Body of pancreas (tissue), 4 donors: ENCODE results near the gene RBFOX2. TPM values are rescaled to one million over a fixed set of nuclear protein-coding genes. Genes with fewer than 3 reads are reported as not detected.
"Not testable (repeated sequence)": the region's sequence is repeated elsewhere in the genome, so short reads cannot be mapped to it uniquely, and the experiment has no call there.

Experiments
- ATAC-seq: fragments of 150-250 bp; one replicate; pipeline ENCODE4 v1.9.1; 2016
- DNase-seq, 4 donors: peaks; one replicate each; pipeline ENCODE4 v3.0.0-alpha.2; 2019
- H3K27ac ChIP-seq, 4 donors: fragments of 200-600 bp; sonication (generic); 1 replicate in 3 of 4; 2 replicates in 1 of 4; pipeline versions ENCODE4 v1.5.1 to v1.6.1; 2016 to 2019; ENCODE audit warnings: mild to moderate bottlenecking in 1 of 4, mixed read lengths in 1 of 4, moderate library complexity in 1 of 4
- H3K27me3 ChIP-seq, 2 donors: fragments of 200-600 bp; sonication (generic); one replicate each; pipeline ENCODE4 v1.6.0; 2016; ENCODE audit warnings: mild to moderate bottlenecking in 1 of 2
- H3K36me3 ChIP-seq, 2 donors: fragments of 200-600 bp; sonication (generic); replicated peaks in 1 of 2; 2 replicates each; pipeline ENCODE4 v1.5.1; 2016; ENCODE audit warnings: low read depth in 2 of 2; ENCODE audit not compliant: insufficient read depth in 1 of 2
- H3K4me1 ChIP-seq: fragments of 200-600 bp; sonication (generic); one replicate; pipeline ENCODE4 v1.6.0; 2016
- H3K4me3 ChIP-seq, 2 donors: fragments of 200-600 bp; sonication (generic); 1 replicate in 1 of 2; 2 replicates in 1 of 2; pipeline ENCODE4 v1.5.1; 2016 to 2019
- H3K9me3 ChIP-seq, 3 donors: fragments of 200-600 bp; sonication (generic); 1 replicate in 2 of 3; 2 replicates in 1 of 3; pipeline ENCODE4 v1.5.1; 2016
- POLR2A ChIP-seq, 3 donors: fragments of 450-650 bp; IDR thresholded peaks; one replicate each; pipeline ENCODE4 v1.6.1; 2016; ENCODE audit warnings: antibody characterized with exemption in 3 of 3, mild to moderate bottlenecking in 2 of 3
- WGBS, 2 donors: methylation state at CpG; one replicate each; pipeline ENCODE4 v1.1.5; 2017; 5-methylcytosine and 5-hydroxymethylcytosine counted together
- intact Hi-C: fragments of 100-400 bp; cut with DNase I; formaldehyde crosslinking; loops from one replicate; pipeline ENCODE4 v1.15.1; 2023
- total RNA-seq, 2 donors: library from RNA; depleted of rRNA; stranded (reverse); fragments of >200 nt; gene quantifications; one replicate each; pipeline ENCODE4 v1.1.0, GENCODE V29; 2016
- TF ChIP-seq, protein P1 (sequence below), 7 experiments: fragments of 450-650 bp in 4 of 7; fragments of 200-600 bp in 3 of 7; sonication (generic) in 3 of 7; IDR thresholded peaks; one replicate each; pipeline ENCODE4 v1.5.1; 2016 to 2019; ENCODE audit warnings: antibody characterized with exemption in 7 of 7

Gene RBFOX2
- total RNA-seq, 2 donors from 2014 or later, result 28.7 to 31.1 TPM

DNA sequence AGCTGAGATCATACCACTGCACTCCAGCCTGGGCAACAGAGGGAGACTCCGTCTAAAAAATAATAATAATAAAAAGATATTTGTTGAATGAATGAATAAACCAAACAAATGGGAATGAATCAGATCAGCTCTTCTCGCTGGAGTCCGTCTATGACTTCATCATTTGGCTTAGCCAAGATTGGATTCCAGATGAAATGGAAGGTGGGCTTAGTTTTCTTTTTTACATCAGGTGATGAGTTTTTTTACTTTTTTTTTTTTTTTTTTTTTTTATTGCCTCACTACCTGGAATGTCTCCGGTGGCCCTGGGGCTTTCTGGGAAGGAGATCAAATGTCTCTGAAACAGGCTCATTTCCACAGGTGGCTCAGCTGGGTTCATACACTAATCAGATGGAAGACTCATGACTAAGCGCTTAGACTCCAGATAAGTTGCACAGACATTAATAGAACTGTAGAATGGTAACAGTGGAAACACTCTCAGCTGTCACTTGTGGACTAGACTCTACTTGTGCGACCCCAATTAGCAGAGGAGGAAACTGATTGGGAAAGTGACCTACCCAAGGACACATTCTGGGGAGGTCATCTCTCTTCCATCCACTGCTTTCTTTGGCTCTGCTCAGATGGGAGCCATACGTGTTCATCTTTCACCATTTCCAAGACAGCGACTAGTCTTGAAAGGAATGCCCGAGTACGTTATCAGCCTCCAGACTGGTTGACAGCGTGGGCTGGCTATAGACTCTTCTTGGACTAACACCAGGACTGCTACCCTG, 20.5 kb upstream of the RBFOX2 start:
- ATAC-seq, result peak; percentile 64
- intact Hi-C loops, result no loop called here
- 79 to 80% methylated on average over 8 to 11 of the region's 11 CpGs for WGBS, 2 donors

DNA sequence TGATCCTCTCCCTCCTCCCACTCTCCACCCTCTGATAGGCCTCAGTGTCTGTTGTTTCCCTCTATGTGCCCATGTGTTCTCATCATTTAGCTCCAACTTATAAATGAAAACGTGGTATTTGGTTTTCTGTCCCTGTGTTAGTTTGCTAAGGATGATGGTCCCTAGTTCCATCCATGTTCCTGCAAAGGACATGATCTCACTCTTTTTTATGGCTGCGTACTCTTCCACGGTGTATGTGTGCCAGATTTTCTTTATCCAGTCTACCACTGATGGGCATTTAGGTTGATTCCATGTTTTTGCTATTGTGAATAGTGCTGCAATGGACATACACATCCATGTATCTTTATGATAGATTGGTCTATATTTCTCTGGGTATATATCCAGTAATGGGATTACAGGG, 15.9 kb upstream of the RBFOX2 start:
- H3K36me3 ChIP-seq, DNase-seq, H3K27me3 ChIP-seq, H3K4me1 ChIP-seq, intact Hi-C loops, H3K4me3 ChIP-seq, H3K27ac ChIP-seq, H3K9me3 ChIP-seq, ATAC-seq: not testable (repeated sequence)
- WGBS, 2 donors, result 81 to 88% methylated on average over 3 of the region's 3 CpGs

More for the DNA sequence above, 20.5 kb upstream of the RBFOX2 start:
- TF ChIP-seq, protein P1, sequence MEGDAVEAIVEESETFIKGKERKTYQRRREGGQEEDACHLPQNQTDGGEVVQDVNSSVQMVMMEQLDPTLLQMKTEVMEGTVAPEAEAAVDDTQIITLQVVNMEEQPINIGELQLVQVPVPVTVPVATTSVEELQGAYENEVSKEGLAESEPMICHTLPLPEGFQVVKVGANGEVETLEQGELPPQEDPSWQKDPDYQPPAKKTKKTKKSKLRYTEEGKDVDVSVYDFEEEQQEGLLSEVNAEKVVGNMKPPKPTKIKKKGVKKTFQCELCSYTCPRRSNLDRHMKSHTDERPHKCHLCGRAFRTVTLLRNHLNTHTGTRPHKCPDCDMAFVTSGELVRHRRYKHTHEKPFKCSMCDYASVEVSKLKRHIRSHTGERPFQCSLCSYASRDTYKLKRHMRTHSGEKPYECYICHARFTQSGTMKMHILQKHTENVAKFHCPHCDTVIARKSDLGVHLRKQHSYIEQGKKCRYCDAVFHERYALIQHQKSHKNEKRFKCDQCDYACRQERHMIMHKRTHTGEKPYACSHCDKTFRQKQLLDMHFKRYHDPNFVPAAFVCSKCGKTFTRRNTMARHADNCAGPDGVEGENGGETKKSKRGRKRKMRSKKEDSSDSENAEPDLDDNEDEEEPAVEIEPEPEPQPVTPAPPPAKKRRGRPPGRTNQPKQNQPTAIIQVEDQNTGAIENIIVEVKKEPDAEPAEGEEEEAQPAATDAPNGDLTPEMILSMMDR (IDR thresholded peaks at IDR 0.05), result no peak
- TF ChIP-seq POLR2A (IDR thresholded peaks at IDR 0.05), result no peak
- Histone ChIP-seq H3K9me3 (no peaks in the 10 kb centered on the region), H3K4me3 (no peak overlapping the region), H3K4me1 (peaks cover 6% of the 10 kb centered on the region), H3K27me3 (no peaks in the 10 kb centered on the region), H3K36me3 (no peaks in the 10 kb centered on the region), H3K27ac (no peak overlapping the region)
- peak in 3 of 4 donors; percentile 13 to 49 (median 37) for DNase-seq

DNA sequence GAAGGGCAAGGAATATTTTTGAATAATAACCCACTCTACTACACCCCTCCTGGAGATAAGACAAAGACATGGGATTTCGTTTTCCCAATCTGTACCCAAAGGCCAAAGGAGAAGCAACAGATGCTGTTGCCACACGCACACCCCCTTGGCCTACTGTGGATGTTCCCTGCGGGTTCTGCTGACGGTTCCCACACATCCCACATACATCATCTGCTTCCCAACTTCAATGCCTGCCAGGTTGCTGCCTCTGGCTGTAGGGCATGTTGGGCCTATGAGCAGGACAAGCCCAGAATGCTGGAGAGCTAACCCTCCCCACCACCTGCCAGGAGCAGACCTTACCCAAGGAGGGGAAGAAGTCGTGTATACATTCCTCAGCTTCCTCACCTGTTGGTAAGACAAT, 13.6 kb upstream of the RBFOX2 start:
- no peak overlapping the region for H3K4me3 ChIP-seq
- H3K27me3 ChIP-seq, result no peaks in the 10 kb centered on the region
- H3K4me1 ChIP-seq, result no peaks in the 10 kb centered on the region
- 83 to 88% methylated on average over 5 of the region's 5 CpGs for WGBS, 2 donors
- intact Hi-C loops, result no loop called here
- no peak for DNase-seq
- no peak for TF ChIP-seq POLR2A (IDR thresholded peaks at IDR 0.05)
- TF ChIP-seq, protein P1 (IDR thresholded peaks at IDR 0.05), result no peak
- no peaks in the 10 kb centered on the region for H3K9me3 ChIP-seq
- H3K36me3 ChIP-seq, result no peaks in the 10 kb centered on the region
- ATAC-seq, result no peak
- no peak overlapping the region for H3K27ac ChIP-seq

DNA sequence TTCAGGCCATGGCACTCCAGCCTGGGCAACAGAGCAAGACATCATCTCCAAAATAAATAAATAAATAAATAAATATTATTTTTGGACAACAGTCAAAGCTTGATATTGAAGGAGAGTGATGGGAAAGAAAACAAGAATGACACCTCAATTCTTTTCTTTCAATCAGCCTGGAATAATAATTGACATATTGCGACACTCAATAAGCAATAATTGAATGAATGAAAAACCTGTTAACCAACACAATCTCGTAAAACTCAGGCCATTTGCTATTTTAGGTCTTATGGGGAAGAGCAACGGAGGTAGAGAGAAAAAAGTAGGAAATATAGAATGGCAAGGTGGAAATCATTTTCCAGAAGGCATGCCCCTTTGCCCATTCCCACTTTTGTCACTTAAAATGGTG, 10.5 kb upstream of the RBFOX2 start:
- Histone ChIP-seq H3K36me3 (no peaks in the 10 kb centered on the region), H3K9me3 (peaks cover 0 to 5% (median 0%) of the 10 kb centered on the region in 3 donors), H3K4me1 (no peaks in the 10 kb centered on the region), H3K27ac (no peak overlapping the region), H3K4me3 (no peak overlapping the region), H3K27me3 (no peaks in the 10 kb centered on the region)
- WGBS, 2 donors, result 86 to 88% methylated on average over 3 of the region's 3 CpGs
- DNase-seq (no peak), ATAC-seq (no peak)
- no peak for TF ChIP-seq POLR2A (IDR thresholded peaks at IDR 0.05)
- TF ChIP-seq, protein P1 (IDR thresholded peaks at IDR 0.05), result no peak
- intact Hi-C loops, result no loop called here

DNA sequence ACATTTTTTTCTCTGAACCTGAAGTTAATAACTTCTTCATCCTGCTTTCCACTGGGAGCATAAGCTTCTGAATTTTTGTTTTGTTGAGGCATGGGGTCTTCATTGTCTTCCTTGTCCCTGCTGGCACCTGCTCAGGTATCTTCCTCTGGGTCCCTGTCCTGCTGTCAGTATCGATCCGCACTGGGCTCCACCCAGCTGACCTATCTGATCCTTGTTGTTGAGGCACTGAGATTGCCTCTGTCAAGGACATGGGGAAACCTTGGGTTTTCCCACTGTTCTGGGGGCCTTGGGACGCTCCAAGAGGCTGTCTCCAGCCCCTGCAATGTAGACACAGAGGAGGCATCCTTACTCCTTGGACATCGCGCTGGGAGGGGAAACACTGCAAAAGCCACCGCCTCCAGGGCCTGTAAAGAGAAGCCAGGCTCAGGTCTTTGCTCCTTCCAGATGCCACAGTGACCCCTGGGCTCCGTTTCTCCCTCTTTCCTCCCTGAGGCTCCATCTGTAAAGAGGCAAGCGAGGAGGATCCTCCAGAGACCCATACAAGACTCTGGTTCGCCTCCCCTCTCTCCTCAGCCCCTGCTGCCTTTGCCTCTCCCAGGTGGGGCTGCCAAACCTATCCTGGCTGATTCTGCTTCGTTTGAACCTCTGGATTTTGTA, 8.6 kb upstream of the RBFOX2 start:
- TF ChIP-seq POLR2A (IDR thresholded peaks at IDR 0.05), result no peak
- TF ChIP-seq, protein P1 (IDR thresholded peaks at IDR 0.05), result no peak
- Histone ChIP-seq H3K27me3 (no peaks in the 10 kb centered on the region), H3K36me3 (no peaks in the 10 kb centered on the region), H3K9me3 (peaks cover 0 to 5% (median 0%) of the 10 kb centered on the region in 3 donors), H3K4me3 (no peak overlapping the region), H3K27ac (no peak overlapping the region), H3K4me1 (no peaks in the 10 kb centered on the region)
- ATAC-seq (no peak), DNase-seq (no peak)
- intact Hi-C loops, result no loop called here
- 79 to 80% methylated on average over 10 of the region's 10 CpGs for WGBS, 2 donors
